ENCODE measurements around the gene OGDH.

DNA sequence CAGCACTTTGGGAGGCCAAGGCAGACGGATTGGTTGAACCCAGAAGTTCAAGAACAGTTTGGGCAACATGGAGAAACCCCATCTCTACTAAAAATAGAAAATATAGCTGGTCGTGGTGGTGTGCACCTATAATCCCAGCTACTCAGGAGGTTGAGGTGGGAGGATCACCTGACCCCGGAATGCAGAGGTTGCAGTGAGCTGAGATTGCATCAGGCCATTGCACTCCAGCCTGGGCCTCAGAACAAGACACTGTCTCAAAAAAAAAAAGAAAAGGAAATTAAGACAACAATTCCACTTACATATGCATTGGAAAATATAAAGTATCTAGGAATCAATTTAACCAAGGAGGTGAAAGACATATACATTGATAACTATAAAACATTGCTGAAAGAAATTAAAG lies 7.2 kb upstream of the OGDH start:
- TF ChIP-seq ZFP3 (CRISPR knock-in tag; IDR thresholded peaks at IDR 0.05) (no peak), ARNTL (CRISPR knock-in tag; IDR thresholded peaks at IDR 0.05; ENCODE audit: borderline replicate concordance, low read depth) (no peak), ZFP30 (CRISPR knock-in tag; IDR thresholded peaks at IDR 0.05) (no peak), RARB (CRISPR knock-in tag; IDR thresholded peaks at IDR 0.05) (no peak), OSR1 (CRISPR knock-in tag; IDR thresholded peaks at IDR 0.05) (no peak)
- TF ChIP-seq, protein P1, sequence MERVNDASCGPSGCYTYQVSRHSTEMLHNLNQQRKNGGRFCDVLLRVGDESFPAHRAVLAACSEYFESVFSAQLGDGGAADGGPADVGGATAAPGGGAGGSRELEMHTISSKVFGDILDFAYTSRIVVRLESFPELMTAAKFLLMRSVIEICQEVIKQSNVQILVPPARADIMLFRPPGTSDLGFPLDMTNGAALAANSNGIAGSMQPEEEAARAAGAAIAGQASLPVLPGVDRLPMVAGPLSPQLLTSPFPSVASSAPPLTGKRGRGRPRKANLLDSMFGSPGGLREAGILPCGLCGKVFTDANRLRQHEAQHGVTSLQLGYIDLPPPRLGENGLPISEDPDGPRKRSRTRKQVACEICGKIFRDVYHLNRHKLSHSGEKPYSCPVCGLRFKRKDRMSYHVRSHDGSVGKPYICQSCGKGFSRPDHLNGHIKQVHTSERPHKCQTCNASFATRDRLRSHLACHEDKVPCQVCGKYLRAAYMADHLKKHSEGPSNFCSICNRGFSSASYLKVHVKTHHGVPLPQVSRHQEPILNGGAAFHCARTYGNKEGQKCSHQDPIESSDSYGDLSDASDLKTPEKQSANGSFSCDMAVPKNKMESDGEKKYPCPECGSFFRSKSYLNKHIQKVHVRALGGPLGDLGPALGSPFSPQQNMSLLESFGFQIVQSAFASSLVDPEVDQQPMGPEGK (CRISPR knock-in tag; IDR thresholded peaks at IDR 0.05; ENCODE audit: borderline replicate concordance) = no peak
